Keratinocyte (primary cell): ENCODE measurements around the gene DBP. TPM values are rescaled to one million over a fixed set of nuclear protein-coding genes. Genes with fewer than 3 reads are reported as not detected.

Source experiments
- DNase-seq: peaks from one replicate; pipeline ENCODE4 v3.0.0-alpha.2; 2011; ENCODE audit warnings: low read depth, missing footprints, low spot score
- FAIRE-seq: peaks from 2 replicates; lab custom pipeline; 2011; peaks lifted over from hg19 to GRCh38; lab: Jason Lieb, UNC
- H2AFZ ChIP-seq: 2 replicates; pipeline ENCODE4 v1.6.0; 2012; ENCODE audit warnings: low read length, control low read depth, inconsistent platforms; ENCODE audit not compliant: control insufficient read depth
- H3K27ac ChIP-seq: 2 replicates; pipeline ENCODE4 v1.5.1; 2011; ENCODE audit warnings: low read length; ENCODE audit not compliant: control insufficient read depth, insufficient read depth
- H3K27me3 ChIP-seq: 3 replicates; pipeline ENCODE4 v1.6.0; 2011; ENCODE audit warnings: low read length; ENCODE audit not compliant: control insufficient read depth, insufficient read depth; ENCODE audit errors: extremely low read depth
- H3K36me3 ChIP-seq, 2 experiments: 2 replicates in 1 of 2; 3 replicates in 1 of 2; pipeline ENCODE4 v1.5.1; 2011; ENCODE audit warnings: low read length in 2 of 2, mild to moderate bottlenecking in 1 of 2; ENCODE audit not compliant: control insufficient read depth in 2 of 2, insufficient read depth in 2 of 2; ENCODE audit errors: extremely low read depth in 1 of 2
- H3K4me1 ChIP-seq: 3 replicates; pipeline ENCODE4 v1.5.1; 2011; ENCODE audit warnings: low read length; ENCODE audit not compliant: control insufficient read depth, insufficient read depth; ENCODE audit errors: extremely low read depth
- H3K4me2 ChIP-seq: 3 replicates; pipeline ENCODE4 v1.6.0; 2011; ENCODE audit warnings: low read depth, low read length; ENCODE audit not compliant: control insufficient read depth, insufficient read depth; ENCODE audit errors: extremely low read depth
- H3K4me3 ChIP-seq, 3 experiments: fragments of 200-600 bp in 1 of 3; sonication (generic) in 1 of 3; 2 replicates in 2 of 3; 3 replicates in 1 of 3; pipeline ENCODE4 v1.5.1; 2011 to 2016; ENCODE audit warnings: low read length in 3 of 3, mild to moderate bottlenecking in 3 of 3, control low read depth in 2 of 3, inconsistent platforms in 1 of 3, low read depth in 1 of 3, mixed read lengths in 1 of 3, mixed run types in 1 of 3, moderate library complexity in 1 of 3; ENCODE audit not compliant: control insufficient read depth in 2 of 3, insufficient read depth in 2 of 3; ENCODE audit errors: extremely low read depth in 1 of 3
- H3K79me2 ChIP-seq: 2 replicates; pipeline ENCODE4 v1.6.0; 2012; ENCODE audit warnings: low read length; ENCODE audit not compliant: control insufficient read depth, insufficient read depth
- H3K9ac ChIP-seq: 3 replicates; pipeline ENCODE4 v1.6.0; 2011; ENCODE audit warnings: low read length; ENCODE audit not compliant: control insufficient read depth, insufficient read depth; ENCODE audit errors: extremely low read depth
- H3K9me1 ChIP-seq: 3 replicates; pipeline ENCODE4 v1.6.0; 2011; ENCODE audit warnings: low read length; ENCODE audit not compliant: control insufficient read depth, insufficient read depth; ENCODE audit errors: extremely low read depth
- H3K9me3 ChIP-seq: 2 replicates; pipeline ENCODE4 v1.5.1; 2012; ENCODE audit warnings: low read depth, low read length; ENCODE audit not compliant: control insufficient read depth
- H4K20me1 ChIP-seq: 3 replicates; pipeline ENCODE4 v1.6.0; 2011; ENCODE audit warnings: low read length; ENCODE audit not compliant: control insufficient read depth, insufficient read depth; ENCODE audit errors: extremely low read depth
- EZH2 ChIP-seq: IDR thresholded peaks from one replicate; pipeline ENCODE4 v1.6.1; 2012; ENCODE audit warnings: inconsistent platforms, mild to moderate bottlenecking, low read length, moderate library complexity
- dilution Hi-C: fragments of 300-500 bp; cut with MboI; formaldehyde crosslinking; loops from one replicate; pipeline ENCODE4 v1.7.0; 2020; ENCODE audit warnings: low sequenced_read_pairs; ENCODE audit not compliant: extremely low pct_ligation_motif_present
- polyA plus RNA-seq, 5 experiments: library from polyadenylated mRNA; depleted of rRNA in 3 of 5; stranded (reverse) in 3 of 5; stranded (forward) in 1 of 5; unstranded in 1 of 5; fragments of >200 nt; gene quantifications; 1 replicate in 1 of 5; 2 replicates in 3 of 5; 3 replicates in 1 of 5; pipeline versions ENCODE4 v1.2.1 to v1.2.3, GENCODE V29; 2011 to 2012; ENCODE audit warnings: missing spikeins in 2 of 5, low read depth in 1 of 5, low replicate concordance in 1 of 5
- TF ChIP-seq, protein P1 (sequence below), 3 experiments: IDR thresholded peaks in 1 of 3; conservative IDR thresholded peaks in 1 of 3; optimal IDR thresholded peaks in 1 of 3; 2 replicates in 2 of 3; 3 replicates in 1 of 3; pipeline versions ENCODE3 to v1.5.1; 2011; ENCODE audit warnings: low read length in 3 of 3, mild to moderate bottlenecking in 3 of 3, moderate library complexity in 2 of 3, control low read depth in 1 of 3, inconsistent platforms in 1 of 3; ENCODE audit not compliant: insufficient read depth in 2 of 3; ENCODE audit errors: extremely low read depth in 1 of 3

DBP gene
- polyA plus RNA-seq, 1 donor (not counting 4 experiments of a cell fraction or from before 2014, with no cell fraction given), result 1.0 TPM

DNA sequence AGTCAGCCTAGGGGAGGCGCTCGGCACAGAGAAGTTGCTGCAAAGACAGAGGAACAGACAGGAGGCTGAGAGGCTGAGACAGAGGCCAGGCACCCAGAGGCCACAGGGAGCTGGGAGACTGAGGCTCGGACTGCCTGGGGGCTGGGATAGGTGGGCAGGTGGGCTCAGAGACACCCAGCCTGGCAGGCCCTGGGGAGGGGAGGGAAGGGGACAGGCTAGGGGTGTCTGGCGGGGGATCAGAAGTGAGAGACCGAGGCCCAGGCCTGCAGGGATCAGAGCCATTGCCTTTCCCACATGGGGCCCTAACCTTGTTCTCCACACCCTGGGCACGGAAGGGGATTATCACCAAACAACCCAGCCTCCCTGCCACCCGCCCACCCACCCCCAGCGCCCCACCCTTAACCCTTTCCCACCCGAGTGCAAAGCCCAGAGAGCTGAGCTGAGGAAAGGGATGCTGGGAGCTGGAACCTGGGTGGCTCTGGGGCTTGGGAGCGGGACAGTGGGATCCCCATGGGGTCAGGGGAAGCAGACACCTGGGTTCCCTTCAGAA is 34.3 kb upstream of the DBP start:
- dilution Hi-C loops, result no loop called here
- DNase-seq (no peak), FAIRE-seq (no peak)
- Histone ChIP-seq H2AFZ (no peak overlapping the region), H3K27me3 (no peaks in the 10 kb centered on the region), H3K9me1 (no peaks in the 10 kb centered on the region), H4K20me1 (no peaks in the 10 kb centered on the region), H3K9me3 (no peaks in the 10 kb centered on the region), H3K4me2 (no peak overlapping the region), H3K9ac (no peak overlapping the region), H3K4me1 (no peaks in the 10 kb centered on the region), H3K4me3 (no peak overlapping the region), H3K36me3 (no peaks in the 10 kb centered on the region), H3K79me2 (no peaks in the 10 kb centered on the region), H3K27ac (no peak overlapping the region)
- TF ChIP-seq EZH2, result no peak
- TF ChIP-seq, protein P1, sequence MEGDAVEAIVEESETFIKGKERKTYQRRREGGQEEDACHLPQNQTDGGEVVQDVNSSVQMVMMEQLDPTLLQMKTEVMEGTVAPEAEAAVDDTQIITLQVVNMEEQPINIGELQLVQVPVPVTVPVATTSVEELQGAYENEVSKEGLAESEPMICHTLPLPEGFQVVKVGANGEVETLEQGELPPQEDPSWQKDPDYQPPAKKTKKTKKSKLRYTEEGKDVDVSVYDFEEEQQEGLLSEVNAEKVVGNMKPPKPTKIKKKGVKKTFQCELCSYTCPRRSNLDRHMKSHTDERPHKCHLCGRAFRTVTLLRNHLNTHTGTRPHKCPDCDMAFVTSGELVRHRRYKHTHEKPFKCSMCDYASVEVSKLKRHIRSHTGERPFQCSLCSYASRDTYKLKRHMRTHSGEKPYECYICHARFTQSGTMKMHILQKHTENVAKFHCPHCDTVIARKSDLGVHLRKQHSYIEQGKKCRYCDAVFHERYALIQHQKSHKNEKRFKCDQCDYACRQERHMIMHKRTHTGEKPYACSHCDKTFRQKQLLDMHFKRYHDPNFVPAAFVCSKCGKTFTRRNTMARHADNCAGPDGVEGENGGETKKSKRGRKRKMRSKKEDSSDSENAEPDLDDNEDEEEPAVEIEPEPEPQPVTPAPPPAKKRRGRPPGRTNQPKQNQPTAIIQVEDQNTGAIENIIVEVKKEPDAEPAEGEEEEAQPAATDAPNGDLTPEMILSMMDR (optimal IDR thresholded peaks at IDR 0.05 in 1 of 3, IDR thresholded peaks at IDR 0.05 in 1 of 3, conservative IDR thresholded peaks at IDR 0.05 in 1 of 3; ENCODE audit: extremely low read depth in 1 of 3, insufficient read depth in 2 of 3, low read length in 3 of 3), result no peak

GRCh38 chr19:48670699-48671445 is 33.7 kb upstream of the DBP start:
- Histone ChIP-seq H3K27ac (no peak overlapping the region), H3K79me2 (no peaks in the 10 kb centered on the region), H3K4me3 (no peak overlapping the region), H3K9me3 (no peaks in the 10 kb centered on the region), H3K9ac (no peak overlapping the region), H2AFZ (no peak overlapping the region), H4K20me1 (no peaks in the 10 kb centered on the region), H3K4me2 (no peak overlapping the region), H3K27me3 (no peaks in the 10 kb centered on the region), H3K36me3 (no peaks in the 10 kb centered on the region), H3K4me1 (no peaks in the 10 kb centered on the region), H3K9me1 (no peaks in the 10 kb centered on the region)
- no peak for FAIRE-seq
- DNase-seq, result no peak
- dilution Hi-C loops, result no loop called here
- TF ChIP-seq, protein P1 (optimal IDR thresholded peaks at IDR 0.05 in 1 of 3, IDR thresholded peaks at IDR 0.05 in 1 of 3, conservative IDR thresholded peaks at IDR 0.05 in 1 of 3; ENCODE audit: extremely low read depth in 1 of 3, insufficient read depth in 2 of 3, low read length in 3 of 3), result no peak
- TF ChIP-seq EZH2, result no peak
